Measurements from ENCODE around the gene CADM1. TPM values are rescaled to one million over a fixed set of nuclear protein-coding genes. Genes with fewer than 3 reads are reported as not detected.
A peak's percentile ranks its signal among the peaks of the same experiment; 100 is the strongest.

CADM1 gene
- total and polyA plus RNA-seq, 11 donors, result 11.4 to 80.2 (median 40.6) TPM

DNA sequence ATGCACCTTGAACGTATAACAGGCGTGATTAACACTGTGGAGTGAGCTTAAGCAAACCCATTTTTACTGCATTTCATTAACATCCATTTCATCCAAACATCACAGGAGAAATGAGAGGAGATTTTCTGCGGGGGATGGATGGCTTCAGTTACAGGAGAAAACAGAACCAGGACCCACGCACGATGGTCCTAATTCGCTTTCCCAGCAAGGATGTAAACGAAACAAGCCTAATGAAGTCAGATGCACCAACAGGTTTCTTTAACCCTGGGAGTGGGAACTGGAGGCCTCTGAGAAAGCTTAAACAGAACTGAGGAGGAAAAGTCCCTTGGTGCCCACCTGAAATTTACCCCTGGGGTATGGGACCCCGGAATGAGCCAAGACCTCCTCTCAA, 2.7 kb downstream of the CADM1 start:
- Histone ChIP-seq H3K4me3 (peak overlapping the region in 7 of 12 donors; percentile 58 to 84 (median 73)), H3K9me3 (no peaks in the 10 kb centered on the region), H3K4me1 (peaks cover 0 to 41% (median 14%) of the 10 kb centered on the region in 12 donors), H3K27ac (no peak overlapping the region), H3K36me3 (no peaks in the 10 kb centered on the region), H3K27me3 (peaks cover 0 to 88% (median 12%) of the 10 kb centered on the region in 9 donors)
- TF ChIP-seq POLR2A (IDR thresholded peaks at IDR 0.05), result no peak
- no peak for TF ChIP-seq CTCF (IDR thresholded peaks at IDR 0.05)
- DNase-seq, result no peak
- no peak for ATAC-seq
- WGBS, 4 donors, result 45 to 72% (median 61%) methylated on average over 8 of the region's 8 CpGs
- intact Hi-C loops (cut with DNase I), result loop anchor here in 9 of 10 donors (5.0 to 10.0 kb wide), 9 partner anchors 106 to 727 kb away; no protein-coding TSS in a partner anchor

GRCh38 chr11:115500547-115501501, 3.4 kb downstream of the CADM1 start:
- intact Hi-C loops (cut with DNase I), result loop anchor here in 9 of 10 donors (5.0 to 10.0 kb wide), 9 partner anchors 106 to 726 kb away; no protein-coding TSS in a partner anchor
- Histone ChIP-seq H3K9me3 (no peaks in the 10 kb centered on the region), H3K4me3 (peak overlapping the region in 1 of 12 donors; percentile 3), H3K36me3 (no peaks in the 10 kb centered on the region), H3K27me3 (peaks cover 0 to 81% (median 12%) of the 10 kb centered on the region in 9 donors), H3K4me1 (peaks cover 0 to 41% (median 14%) of the 10 kb centered on the region in 12 donors), H3K27ac (no peak overlapping the region)
- no peak for ATAC-seq
- WGBS, 4 donors, result 45 to 74% (median 56%) methylated on average over 14 of the region's 14 CpGs
- DNase-seq, result no peak
- TF ChIP-seq CTCF (IDR thresholded peaks at IDR 0.05) (no peak), POLR2A (IDR thresholded peaks at IDR 0.05) (no peak)

DNA sequence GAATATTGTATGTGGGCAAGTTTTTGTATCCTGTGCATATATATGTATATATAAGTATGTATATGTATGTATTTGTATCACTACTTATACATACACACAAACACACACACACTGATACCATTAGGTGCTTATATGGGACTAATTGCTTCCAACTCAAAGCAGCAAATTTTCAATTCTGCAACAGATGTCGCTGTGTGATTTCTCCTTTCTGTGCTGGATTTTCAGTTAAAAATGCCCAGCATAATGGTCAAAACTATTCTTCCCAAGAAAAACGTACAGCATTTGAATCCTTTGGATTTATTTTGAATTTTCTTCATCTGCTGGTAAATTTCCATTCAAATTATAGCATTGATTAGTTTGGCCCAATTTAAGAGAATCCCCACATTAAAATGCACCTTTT, 4.3 kb downstream of the CADM1 start:
- no peak for DNase-seq
- Histone ChIP-seq H3K4me3 (no peak overlapping the region), H3K27ac (no peak overlapping the region), H3K27me3 (peaks cover 0 to 72% (median 6%) of the 10 kb centered on the region in 9 donors), H3K36me3 (no peaks in the 10 kb centered on the region), H3K9me3 (no peaks in the 10 kb centered on the region), H3K4me1 (peaks cover 0 to 36% (median 10%) of the 10 kb centered on the region in 12 donors)
- WGBS, 4 donors, result 74 to 89% (median 82%) methylated on average over 2 of the region's 2 CpGs
- ATAC-seq, result no peak
- TF ChIP-seq CTCF (IDR thresholded peaks at IDR 0.05) (peak in 1 of 12 donors; percentile 8), POLR2A (IDR thresholded peaks at IDR 0.05) (no peak)
- intact Hi-C loops (cut with DNase I), result loop anchor here (5.0 to 10.0 kb wide), 10 partner anchors 107 to 725 kb away; no protein-coding TSS in a partner anchor

GRCh38 chr11:115499241-115499799, 4.9 kb downstream of the CADM1 start:
- Histone ChIP-seq H3K27me3 (peaks cover 0 to 66% (median 6%) of the 10 kb centered on the region in 9 donors), H3K4me3 (no peak overlapping the region), H3K27ac (no peak overlapping the region), H3K4me1 (peaks cover 0 to 36% (median 9%) of the 10 kb centered on the region in 12 donors), H3K9me3 (no peaks in the 10 kb centered on the region), H3K36me3 (no peaks in the 10 kb centered on the region)
- TF ChIP-seq CTCF (IDR thresholded peaks at IDR 0.05) (no peak), POLR2A (IDR thresholded peaks at IDR 0.05) (no peak)
- 57 to 79% (median 67%) methylated on average over 4 of the region's 4 CpGs for WGBS, 4 donors
- DNase-seq, result no peak
- ATAC-seq, result no peak
- intact Hi-C loops (cut with DNase I), result loop anchor here in 1 of 10 donors (10.0 kb wide), 1 partner anchor 165 kb away; no protein-coding TSS in a partner anchor

Data from heart left ventricle (tissue), 16 donors.